ENCODE data around the gene ARHGEF17.

Gene ARHGEF17

DNA sequence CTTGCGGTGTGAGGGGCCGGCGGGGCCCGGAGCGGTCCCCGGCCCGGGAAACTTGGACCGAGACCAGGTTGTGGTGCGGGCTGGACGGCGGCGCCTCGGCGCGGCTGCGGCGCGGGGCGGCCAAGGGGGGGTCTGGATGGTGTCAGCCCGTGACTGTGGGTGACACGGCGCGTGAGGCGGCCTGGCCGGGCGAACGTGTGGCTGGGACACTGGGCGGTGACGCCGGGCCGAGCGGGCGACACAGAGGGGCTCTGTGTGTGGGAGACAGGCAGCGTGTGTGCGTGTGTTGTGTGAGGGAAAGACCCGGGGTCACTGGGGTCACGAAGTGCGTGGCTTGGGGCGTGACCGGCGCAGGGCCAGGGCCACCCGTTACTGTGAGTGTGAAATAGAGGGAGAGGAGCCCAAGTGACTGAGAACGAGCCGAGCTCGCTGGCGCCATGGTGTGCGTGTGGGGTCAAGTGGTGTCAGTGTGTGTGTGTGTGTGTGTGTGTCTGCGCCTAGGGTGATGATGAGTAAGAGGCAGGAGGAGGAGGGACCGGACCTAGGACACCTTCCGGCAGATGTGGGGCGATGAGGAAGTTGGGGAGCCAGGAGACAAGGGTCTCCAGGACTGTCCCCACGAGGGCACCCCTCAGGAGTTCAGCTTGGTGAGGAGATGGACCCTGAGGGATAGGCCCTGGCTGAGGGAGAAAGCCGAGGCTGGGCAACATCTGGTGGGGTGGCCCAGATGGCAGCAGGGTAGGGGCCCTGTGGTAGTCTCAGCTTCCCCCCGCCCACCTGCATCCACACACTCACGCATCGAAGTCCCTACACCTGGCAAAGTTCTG lies 68.9 kb downstream of the ARHGEF17 start:
- TF ChIP-seq, protein P1, sequence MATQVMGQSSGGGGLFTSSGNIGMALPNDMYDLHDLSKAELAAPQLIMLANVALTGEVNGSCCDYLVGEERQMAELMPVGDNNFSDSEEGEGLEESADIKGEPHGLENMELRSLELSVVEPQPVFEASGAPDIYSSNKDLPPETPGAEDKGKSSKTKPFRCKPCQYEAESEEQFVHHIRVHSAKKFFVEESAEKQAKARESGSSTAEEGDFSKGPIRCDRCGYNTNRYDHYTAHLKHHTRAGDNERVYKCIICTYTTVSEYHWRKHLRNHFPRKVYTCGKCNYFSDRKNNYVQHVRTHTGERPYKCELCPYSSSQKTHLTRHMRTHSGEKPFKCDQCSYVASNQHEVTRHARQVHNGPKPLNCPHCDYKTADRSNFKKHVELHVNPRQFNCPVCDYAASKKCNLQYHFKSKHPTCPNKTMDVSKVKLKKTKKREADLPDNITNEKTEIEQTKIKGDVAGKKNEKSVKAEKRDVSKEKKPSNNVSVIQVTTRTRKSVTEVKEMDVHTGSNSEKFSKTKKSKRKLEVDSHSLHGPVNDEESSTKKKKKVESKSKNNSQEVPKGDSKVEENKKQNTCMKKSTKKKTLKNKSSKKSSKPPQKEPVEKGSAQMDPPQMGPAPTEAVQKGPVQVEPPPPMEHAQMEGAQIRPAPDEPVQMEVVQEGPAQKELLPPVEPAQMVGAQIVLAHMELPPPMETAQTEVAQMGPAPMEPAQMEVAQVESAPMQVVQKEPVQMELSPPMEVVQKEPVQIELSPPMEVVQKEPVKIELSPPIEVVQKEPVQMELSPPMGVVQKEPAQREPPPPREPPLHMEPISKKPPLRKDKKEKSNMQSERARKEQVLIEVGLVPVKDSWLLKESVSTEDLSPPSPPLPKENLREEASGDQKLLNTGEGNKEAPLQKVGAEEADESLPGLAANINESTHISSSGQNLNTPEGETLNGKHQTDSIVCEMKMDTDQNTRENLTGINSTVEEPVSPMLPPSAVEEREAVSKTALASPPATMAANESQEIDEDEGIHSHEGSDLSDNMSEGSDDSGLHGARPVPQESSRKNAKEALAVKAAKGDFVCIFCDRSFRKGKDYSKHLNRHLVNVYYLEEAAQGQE (IDR thresholded peaks at IDR 0.05; ENCODE audit: insufficient read depth in 1 of 2, low read depth in 2 of 2, low read length in 2 of 2): no peak
- 0 out of 2 replicates have a peak, but pooled peaks have one; percentile 40 for TF ChIP-seq SIN3A (IDR thresholded peaks at IDR 0.05; ENCODE audit: borderline replicate concordance, insufficient read depth, low read length)
- peak; percentile 20; the same call in 1 of the 2 replicates for TF ChIP-seq TAF1 (IDR thresholded peaks at IDR 0.05; ENCODE audit: borderline replicate concordance, insufficient read depth, low read length)
- no peak for TF ChIP-seq FOXP2 (optimal IDR thresholded peaks at IDR 0.05; ENCODE audit: borderline replicate concordance, extremely low read depth, extremely low read length, insufficient read depth)
- no peak for TF ChIP-seq POLR2AphosphoS5 (IDR thresholded peaks at IDR 0.05; ENCODE audit: low read depth, low read length)

DNA sequence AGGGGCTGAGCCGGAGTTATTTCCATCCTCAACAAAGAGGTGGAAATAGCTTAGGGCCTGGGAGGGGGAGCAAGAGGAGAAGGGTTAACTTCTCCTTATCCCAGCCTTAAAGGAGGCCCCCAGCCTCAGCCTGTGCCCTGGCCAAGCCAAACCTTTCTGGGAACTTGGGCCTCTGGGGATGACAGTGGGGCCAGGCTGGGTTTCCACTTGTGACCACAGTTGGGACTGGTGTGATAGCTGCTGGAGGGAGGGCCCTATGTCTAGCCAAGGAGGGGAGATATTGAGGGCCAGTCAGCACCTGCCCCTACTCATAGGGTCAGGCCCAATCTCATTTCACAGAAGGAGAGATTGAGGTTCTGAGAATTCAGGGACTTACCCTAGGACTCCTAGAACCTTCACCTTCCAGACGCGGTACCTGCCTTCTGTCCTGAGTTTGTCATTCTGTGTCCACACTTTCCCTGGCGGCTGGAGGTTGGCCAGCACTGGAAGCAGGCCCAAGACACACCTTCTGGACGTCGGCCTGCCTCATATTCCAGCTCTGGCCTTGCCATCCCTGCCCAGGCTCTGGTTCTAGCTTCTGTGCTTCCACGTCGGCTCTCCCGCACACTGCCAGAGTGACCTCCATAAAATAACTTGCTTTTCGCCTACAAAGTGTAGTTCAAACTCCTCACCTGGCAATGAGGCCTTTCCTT lies 71.3 kb downstream of the ARHGEF17 start:
- TF ChIP-seq FOXP2 (optimal IDR thresholded peaks at IDR 0.05; ENCODE audit: borderline replicate concordance, extremely low read depth, extremely low read length, insufficient read depth): no peak
- TF ChIP-seq SIN3A (IDR thresholded peaks at IDR 0.05; ENCODE audit: borderline replicate concordance, insufficient read depth, low read length): no peak
- TF ChIP-seq, protein P1 (IDR thresholded peaks at IDR 0.05; ENCODE audit: insufficient read depth in 1 of 2, low read depth in 2 of 2, low read length in 2 of 2): no peak
- TF ChIP-seq TAF1 (IDR thresholded peaks at IDR 0.05; ENCODE audit: borderline replicate concordance, insufficient read depth, low read length): no peak
- TF ChIP-seq POLR2AphosphoS5 (IDR thresholded peaks at IDR 0.05; ENCODE audit: low read depth, low read length): no peak

DNA sequence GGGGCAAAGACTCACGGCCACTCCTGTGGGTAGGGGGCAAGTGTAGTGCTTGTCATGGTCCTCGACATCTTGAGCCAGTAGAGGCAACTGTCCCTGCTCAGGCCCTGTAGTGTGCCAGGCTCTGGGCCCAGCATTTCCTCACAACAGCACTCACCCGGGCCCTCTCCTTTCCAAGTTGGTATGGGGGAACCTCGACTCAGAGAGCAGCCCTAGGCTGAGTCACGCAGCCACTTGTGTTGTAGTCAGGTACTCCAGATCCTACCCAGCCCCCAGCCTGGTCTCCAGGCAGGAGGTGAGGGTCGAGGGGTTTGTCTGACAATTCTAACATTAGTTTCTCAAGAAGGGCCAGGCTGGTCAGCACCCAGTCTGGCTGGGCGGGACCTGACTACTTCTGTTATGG lies 72.3 kb downstream of the ARHGEF17 start:
- TF ChIP-seq, protein P1 (IDR thresholded peaks at IDR 0.05; ENCODE audit: insufficient read depth in 1 of 2, low read depth in 2 of 2, low read length in 2 of 2): no peak
- TF ChIP-seq SIN3A (IDR thresholded peaks at IDR 0.05; ENCODE audit: borderline replicate concordance, insufficient read depth, low read length) (no peak), POLR2AphosphoS5 (IDR thresholded peaks at IDR 0.05; ENCODE audit: low read depth, low read length) (no peak), TAF1 (IDR thresholded peaks at IDR 0.05; ENCODE audit: borderline replicate concordance, insufficient read depth, low read length) (no peak), FOXP2 (optimal IDR thresholded peaks at IDR 0.05; ENCODE audit: borderline replicate concordance, extremely low read depth, extremely low read length, insufficient read depth) (no peak)

DNA sequence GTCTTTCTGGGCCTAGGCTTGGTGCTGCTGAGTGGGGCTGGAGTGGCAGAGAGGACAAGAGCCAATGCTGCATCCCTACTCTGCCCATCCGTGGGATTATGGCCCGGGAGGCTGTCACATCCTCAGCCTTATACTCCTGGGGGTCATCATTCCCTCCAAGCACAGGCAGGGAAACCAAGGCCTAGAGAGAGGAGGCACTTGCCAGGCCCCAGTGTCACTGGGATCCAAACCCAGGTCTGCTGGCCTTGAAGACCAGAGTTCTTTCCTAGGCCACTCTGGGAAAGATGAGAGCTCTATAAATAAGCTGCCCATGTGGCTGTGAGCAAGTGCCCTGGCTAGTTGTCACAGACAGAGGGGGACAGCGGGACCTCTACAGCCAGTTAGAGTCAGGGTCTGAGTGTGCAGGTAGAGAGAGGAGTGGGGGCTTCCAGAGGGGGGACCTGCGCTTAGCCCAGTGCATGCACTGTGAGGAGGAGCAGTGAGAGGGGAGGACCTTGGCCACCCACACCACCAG lies 72.9 kb downstream of the ARHGEF17 start:
- TF ChIP-seq, protein P1 (IDR thresholded peaks at IDR 0.05; ENCODE audit: insufficient read depth in 1 of 2, low read depth in 2 of 2, low read length in 2 of 2): no peak
- TF ChIP-seq POLR2AphosphoS5 (IDR thresholded peaks at IDR 0.05; ENCODE audit: low read depth, low read length): no peak
